Epidermal melanocyte (primary cell): ENCODE results near the gene CMIP.

Experiments used
- DNase-seq: peaks from one replicate; pipeline ENCODE4 v3.0.0; 2011; ENCODE audit warnings: low spot score; ENCODE audit not compliant: insufficient read length

Gene CMIP

GRCh38 chr16:81634380-81635062 is 189.9 kb downstream of the CMIP start:
- DNase-seq: no peak

- no peak for DNase-seq
These were observed 190.7 kb downstream of the CMIP start for GRCh38 chr16:81635063-81635937.

- DNase-seq: no peak
These were observed 191.8 kb downstream of the CMIP start for GRCh38 chr16:81636298-81636993.

GRCh38 chr16:81637336-81638235 is 193.0 kb downstream of the CMIP start:
- no peak for DNase-seq

- no peak for DNase-seq
These were observed 193.8 kb downstream of the CMIP start for GRCh38 chr16:81638286-81638945.

GRCh38 chr16:81639348-81639747 is 194.7 kb downstream of the CMIP start:
- no peak for DNase-seq

- no peak for DNase-seq
These were observed 195.5 kb downstream of the CMIP start for GRCh38 chr16:81639931-81640680.

- DNase-seq: no peak
These were observed 196.1 kb downstream of the CMIP start for GRCh38 chr16:81640681-81641070.

GRCh38 chr16:81641395-81642106 is 196.9 kb downstream of the CMIP start:
- no peak for DNase-seq

GRCh38 chr16:81642107-81642436 is 197.5 kb downstream of the CMIP start:
- no peak for DNase-seq

GRCh38 chr16:81642943-81643342 is 198.3 kb downstream of the CMIP start:
- no peak for DNase-seq

- DNase-seq: no peak
These were observed 200.7 kb downstream of the CMIP start for GRCh38 chr16:81645266-81645694.

GRCh38 chr16:81645925-81646324 is 201.3 kb downstream of the CMIP start:
- no peak for DNase-seq

- peak; percentile 85 for DNase-seq
These were observed 202.0 kb downstream of the CMIP start for GRCh38 chr16:81646561-81646960.

- no peak for DNase-seq
These were observed 202.9 kb downstream of the CMIP start for GRCh38 chr16:81647527-81647926.

GRCh38 chr16:81649561-81650184 is 205.1 kb downstream of the CMIP start:
- DNase-seq: peak; percentile 45

- DNase-seq: no peak
These were observed 205.7 kb downstream of the CMIP start for GRCh38 chr16:81650281-81650680.

- DNase-seq: no peak
These were observed 206.5 kb downstream of the CMIP start for GRCh38 chr16:81650982-81651562.
